Neuronal stem cell (in vitro differentiated cells): ENCODE measurements around the gene ARHGAP24.
"Not testable (repeated sequence)": the region's sequence is repeated elsewhere in the genome, so short reads cannot be mapped to it uniquely, and the experiment has no call there.

ENCODE experiments used
- DNase-seq: peaks from one replicate; pipeline ENCODE4 v3.0.0-alpha.2; 2013; ENCODE audit warnings: low spot score
- H2AFZ ChIP-seq: one replicate; pipeline ENCODE4 v1.6.1; 2013; ENCODE audit warnings: mild to moderate bottlenecking, low read length, inconsistent platforms
- H2AK5ac ChIP-seq: 2 replicates; pipeline ENCODE4 v1.6.1; 2013; ENCODE audit warnings: low read depth, mild to moderate bottlenecking, inconsistent platforms, low read length, moderate library complexity, mixed read lengths
- H2BK120ac ChIP-seq: 2 replicates; pipeline ENCODE4 v1.6.1; 2013; ENCODE audit warnings: low read depth, mild to moderate bottlenecking, inconsistent platforms, low read length, moderate library complexity, mixed read lengths
- H2BK12ac ChIP-seq: one replicate; pipeline ENCODE4 v1.6.1; 2013; ENCODE audit warnings: low read length, inconsistent platforms
- H2BK15ac ChIP-seq: 2 replicates; pipeline ENCODE4 v1.6.1; 2013; ENCODE audit warnings: mild to moderate bottlenecking, low read length, inconsistent platforms, mixed read lengths
- H2BK5ac ChIP-seq: one replicate; pipeline ENCODE4 v1.6.1; 2013; ENCODE audit warnings: inconsistent platforms, mild to moderate bottlenecking, low read length, moderate library complexity
- H3K14ac ChIP-seq: one replicate; pipeline ENCODE4 v1.6.1; 2013; ENCODE audit warnings: low read length, inconsistent platforms
- H3K18ac ChIP-seq: 2 replicates; pipeline ENCODE4 v1.6.1; 2013; ENCODE audit warnings: low read length, inconsistent platforms
- H3K23ac ChIP-seq: 2 replicates; pipeline ENCODE4 v1.6.1; 2013; ENCODE audit warnings: low read depth, mild to moderate bottlenecking, mixed read lengths, low read length, inconsistent platforms; ENCODE audit not compliant: poor library complexity
- H3K27ac ChIP-seq: replicated peaks from 3 replicates; pipeline ENCODE4 v1.5.1; 2013; ENCODE audit warnings: low read length, inconsistent platforms
- H3K27me3 ChIP-seq, 3 experiments: 2 replicates each; pipeline ENCODE4 v1.6.1; 2013; ENCODE audit warnings: low read length in 3 of 3, mild to moderate bottlenecking in 2 of 3, inconsistent platforms in 1 of 3, low read depth in 1 of 3, mixed read lengths in 1 of 3, moderate library complexity in 1 of 3; ENCODE audit not compliant: control insufficient read depth in 3 of 3, insufficient read depth in 3 of 3
- H3K36me3 ChIP-seq, 2 donors: replicated peaks in 1 of 2; 2 replicates each; pipeline ENCODE4 v1.6.1; 2013; ENCODE audit warnings: low read length in 2 of 2; ENCODE audit not compliant: control insufficient read depth in 2 of 2, insufficient read depth in 2 of 2
- H3K4ac ChIP-seq: 2 replicates; pipeline ENCODE4 v1.6.1; 2013; ENCODE audit warnings: inconsistent platforms, mild to moderate bottlenecking, low read length, moderate library complexity
- H3K4me1 ChIP-seq, 2 donors: 1 replicate in 1 of 2; 2 replicates in 1 of 2; pipeline ENCODE4 v1.6.1; 2013; ENCODE audit warnings: low read length in 2 of 2, low read depth in 1 of 2; ENCODE audit not compliant: control insufficient read depth in 2 of 2, insufficient read depth in 1 of 2
- H3K4me2 ChIP-seq: one replicate; pipeline ENCODE4 v1.6.1; 2013; ENCODE audit warnings: mild to moderate bottlenecking, low read length, inconsistent platforms; ENCODE audit not compliant: insufficient read depth, poor library complexity, severe bottlenecking
- H3K4me3 ChIP-seq, 2 donors: 2 replicates each; pipeline ENCODE4 v1.5.1; 2013; ENCODE audit warnings: low read length in 2 of 2, mild to moderate bottlenecking in 2 of 2, inconsistent platforms in 1 of 2, moderate library complexity in 1 of 2
- H3K79me1 ChIP-seq: one replicate; pipeline ENCODE4 v1.6.1; 2013; ENCODE audit warnings: low read depth, mild to moderate bottlenecking, inconsistent platforms, low read length, moderate library complexity
- H3K9ac ChIP-seq: one replicate; pipeline ENCODE4 v1.6.1; 2013; ENCODE audit warnings: mild to moderate bottlenecking, low read depth, low read length, inconsistent platforms; ENCODE audit not compliant: poor library complexity
- H3K9me3 ChIP-seq, 2 donors: replicated peaks in 1 of 2; 2 replicates each; pipeline versions ENCODE3 to v1.6.1; 2013; ENCODE audit warnings: low read length in 2 of 2, mild to moderate bottlenecking in 2 of 2, inconsistent platforms in 1 of 2, low read depth in 1 of 2, mixed read lengths in 1 of 2, moderate library complexity in 1 of 2; ENCODE audit not compliant: control insufficient read depth in 2 of 2, insufficient read depth in 1 of 2
- H4K8ac ChIP-seq: one replicate; pipeline ENCODE4 v1.6.1; 2013; ENCODE audit warnings: low read depth, mild to moderate bottlenecking, inconsistent platforms, low read length, moderate library complexity
- H4K91ac ChIP-seq: one replicate; pipeline ENCODE4 v1.6.1; 2013; ENCODE audit warnings: low read length, low read depth, mild to moderate bottlenecking, inconsistent platforms; ENCODE audit not compliant: poor library complexity
- WGBS, 2 donors: extraction: QIAGEN DNeasy Blood & Tissue Kit; methylation state at CpG; one replicate each; pipeline ENCODE4 v1.1.7; 2013; ENCODE audit warnings: missing lambda C conversion rate in 2 of 2, mixed read lengths in 1 of 2; ENCODE audit not compliant: insufficient read length in 2 of 2, insufficient replicate concordance in 1 of 2; ENCODE audit errors: extremely low coverage in 2 of 2; 5-methylcytosine and 5-hydroxymethylcytosine counted together

Gene ARHGAP24

GRCh38 chr4:85901500-85901899 lies 426.6 kb downstream of the ARHGAP24 start:
- H3K4ac ChIP-seq, result no peak overlapping the region
- H3K9me3 ChIP-seq, result no peaks in the 10 kb centered on the region
- no peak overlapping the region for H2BK120ac ChIP-seq
- H4K91ac ChIP-seq, result no peak overlapping the region
- H4K8ac ChIP-seq, result no peak overlapping the region
- no peaks in the 10 kb centered on the region for H3K79me1 ChIP-seq
- H2AK5ac ChIP-seq, result no peak overlapping the region
- DNase-seq, result no peak
- H2BK15ac ChIP-seq, result no peak overlapping the region
- no peak overlapping the region for H3K4me2 ChIP-seq
- H3K4me1 ChIP-seq, result no peaks in the 10 kb centered on the region
- no peak overlapping the region for H3K9ac ChIP-seq
- H2BK12ac ChIP-seq, result no peak overlapping the region
- no peaks in the 10 kb centered on the region for H3K27me3 ChIP-seq
- H3K23ac ChIP-seq, result no peak overlapping the region
- no peak overlapping the region for H2AFZ ChIP-seq
- H3K4me3 ChIP-seq, result no peak overlapping the region
- H3K14ac ChIP-seq, result no peak overlapping the region
- H3K36me3 ChIP-seq, result no peaks in the 10 kb centered on the region
- H2BK5ac ChIP-seq, result no peak overlapping the region
- H3K18ac ChIP-seq, result no peak overlapping the region
- no peak overlapping the region for H3K27ac ChIP-seq

- not testable (repeated sequence) for H2BK12ac ChIP-seq, H3K9me3 ChIP-seq, H3K4me2 ChIP-seq, DNase-seq, H3K9ac ChIP-seq, H4K8ac ChIP-seq, H3K36me3 ChIP-seq, H2BK120ac ChIP-seq, H2BK5ac ChIP-seq, H3K27me3 ChIP-seq, H3K4me1 ChIP-seq, H2AFZ ChIP-seq, H3K23ac ChIP-seq, H3K79me1 ChIP-seq, H2BK15ac ChIP-seq, H4K91ac ChIP-seq, H3K18ac ChIP-seq, H3K4ac ChIP-seq, H3K27ac ChIP-seq, H2AK5ac ChIP-seq, H3K14ac ChIP-seq, H3K4me3 ChIP-seq
- WGBS, 2 donors, result no CpG with 5 or more reads among the region's 11 CpGs
Measured at GRCh38 chr4:85902647-85903046, 427.7 kb downstream of the ARHGAP24 start.

GRCh38 chr4:85905761-85906160 lies 430.8 kb downstream of the ARHGAP24 start:
- H2BK5ac ChIP-seq, result no peak overlapping the region
- H3K4me3 ChIP-seq, result no peak overlapping the region
- no peak overlapping the region for H3K14ac ChIP-seq
- H2AFZ ChIP-seq, result no peak overlapping the region
- H3K18ac ChIP-seq, result no peak overlapping the region
- H4K91ac ChIP-seq, result no peak overlapping the region
- no peak overlapping the region for H2BK120ac ChIP-seq
- H3K9me3 ChIP-seq, result no peaks in the 10 kb centered on the region
- no peak overlapping the region for H2BK15ac ChIP-seq
- no peaks in the 10 kb centered on the region for H3K36me3 ChIP-seq
- no peak overlapping the region for H4K8ac ChIP-seq
- no peaks in the 10 kb centered on the region for H3K4me1 ChIP-seq
- no CpG with 5 or more reads among the region's 2 CpGs for WGBS, 2 donors
- no peaks in the 10 kb centered on the region for H3K79me1 ChIP-seq
- no peak overlapping the region for H3K4me2 ChIP-seq
- H3K23ac ChIP-seq, result no peak overlapping the region
- no peaks in the 10 kb centered on the region for H3K27me3 ChIP-seq
- no peak overlapping the region for H2BK12ac ChIP-seq
- H3K9ac ChIP-seq, result no peak overlapping the region
- H2AK5ac ChIP-seq, result no peak overlapping the region
- no peak overlapping the region for H3K27ac ChIP-seq
- DNase-seq, result no peak
- H3K4ac ChIP-seq, result no peak overlapping the region

GRCh38 chr4:85907001-85907400 lies 432.1 kb downstream of the ARHGAP24 start:
- H3K18ac ChIP-seq, result no peak overlapping the region
- H3K79me1 ChIP-seq, result no peaks in the 10 kb centered on the region
- H3K4me3 ChIP-seq, result no peak overlapping the region
- no peak overlapping the region for H4K91ac ChIP-seq
- no peak overlapping the region for H2BK5ac ChIP-seq
- no peak overlapping the region for H2AFZ ChIP-seq
- no peaks in the 10 kb centered on the region for H3K4me1 ChIP-seq
- no peak overlapping the region for H4K8ac ChIP-seq
- H3K4ac ChIP-seq, result no peak overlapping the region
- H2BK120ac ChIP-seq, result no peak overlapping the region
- H3K14ac ChIP-seq, result no peak overlapping the region
- no peak overlapping the region for H3K4me2 ChIP-seq
- no peak overlapping the region for H3K9ac ChIP-seq
- no CpG with 5 or more reads among the region's 2 CpGs for WGBS, 2 donors
- no peak overlapping the region for H2BK12ac ChIP-seq
- no peak overlapping the region for H2BK15ac ChIP-seq
- H3K23ac ChIP-seq, result no peak overlapping the region
- no peak overlapping the region for H3K27ac ChIP-seq
- H3K9me3 ChIP-seq, result no peaks in the 10 kb centered on the region
- DNase-seq, result no peak
- H2AK5ac ChIP-seq, result no peak overlapping the region
- H3K36me3 ChIP-seq, result no peaks in the 10 kb centered on the region
- H3K27me3 ChIP-seq, result no peaks in the 10 kb centered on the region
